WTC11 (cell line): ENCODE measurements around the gene PLPPR4. TPM values are rescaled to one million over a fixed set of nuclear protein-coding genes. Genes with fewer than 3 reads are reported as not detected.

Source experiments
- ATAC-seq: fragments of 200-7000 bp; cut with Tn5 transposase; 2 replicates; pipeline ENCODE4 v1.10.0; 2021; ENCODE audit warnings: mild to moderate bottlenecking, moderate library complexity
- CTCF ChIA-PET: fragments of 300-600 bp; sonication (Branson Sonifier 250); formaldehyde crosslinking; loops from one replicate; lab custom pipeline; 2021; ENCODE audit warnings: antibody characterized with exemption; lab: Charles Lee
- POLR2A ChIA-PET: fragments of 350-600 bp; sonication (Branson Sonifier 250); formaldehyde crosslinking; loops from one replicate; lab custom pipeline; 2021; ENCODE audit warnings: antibody characterized with exemption; lab: Charles Lee
- DNase-seq: peaks from one replicate; pipeline ENCODE4 v3.0.0; 2021; ENCODE audit warnings: low spot score
- H3K27ac Mint-ChIP-seq: 2 replicates; pipeline ENCODE4 v1.8.0; 2021; ENCODE audit warnings: mixed read lengths
- H3K27me3 Mint-ChIP-seq: 2 replicates; pipeline ENCODE4 v1.8.0; 2021; ENCODE audit warnings: low read depth, mild to moderate bottlenecking, moderate library complexity, mixed read lengths
- H3K36me3 Mint-ChIP-seq: 2 replicates; pipeline ENCODE4 v1.8.0; 2021; ENCODE audit warnings: mixed read lengths
- H3K4me1 Mint-ChIP-seq: 2 replicates; pipeline ENCODE4 v1.8.0; 2022; ENCODE audit warnings: mixed read lengths
- H3K4me3 Mint-ChIP-seq: 2 replicates; pipeline ENCODE4 v1.8.0; 2021; ENCODE audit warnings: mild to moderate bottlenecking, moderate library complexity, mixed read lengths
- H3K9me3 Mint-ChIP-seq: 2 replicates; pipeline ENCODE4 v1.8.0; 2021; ENCODE audit warnings: mixed read lengths
- CBFB ChIP-seq: sonication (generic); formaldehyde crosslinking; IDR thresholded peaks from 2 replicates; pipeline ENCODE4 v1.8.1; 2022; ENCODE audit warnings: mild to moderate bottlenecking, low read depth, missing genetic modification reagents
- FOXJ3 ChIP-seq: sonication (generic); formaldehyde crosslinking; IDR thresholded peaks from 2 replicates; pipeline ENCODE4 v1.9.0; 2021; ENCODE audit warnings: missing genetic modification reagents, mild to moderate bottlenecking, borderline replicate concordance
- IRF2 ChIP-seq: sonication (generic); formaldehyde crosslinking; IDR thresholded peaks from 2 replicates; pipeline ENCODE4 v1.8.0; 2022; ENCODE audit warnings: low read depth, missing genetic modification reagents, borderline replicate concordance
- JAZF1 ChIP-seq: fragments of 250-450 bp; sonication (Bioruptor Pico); IDR thresholded peaks from 2 replicates; pipeline ENCODE4 v1.9.0; 2021; ENCODE audit warnings: moderate library complexity, mild to moderate bottlenecking, inconsistent platforms
- JUN ChIP-seq: sonication (generic); formaldehyde crosslinking; IDR thresholded peaks from 2 replicates; pipeline ENCODE4 v1.8.0; 2023; ENCODE audit warnings: mild to moderate bottlenecking, missing genetic modification reagents
- KAT7 ChIP-seq: sonication (generic); formaldehyde crosslinking; IDR thresholded peaks from 2 replicates; pipeline ENCODE4 v1.8.1; 2023; ENCODE audit warnings: missing genetic modification reagents, mild to moderate bottlenecking, borderline replicate concordance
- NFATC4 ChIP-seq: fragments of 250-450 bp; sonication (Bioruptor Pico); IDR thresholded peaks from 2 replicates; pipeline ENCODE4 v1.9.0; 2021; ENCODE audit warnings: mild to moderate bottlenecking
- NFYB ChIP-seq: sonication (generic); formaldehyde crosslinking; conservative IDR thresholded peaks from 2 replicates; pipeline ENCODE4 v1.8.0; 2022; ENCODE audit warnings: low read depth, missing genetic modification reagents
- NR1H2 ChIP-seq: sonication (generic); formaldehyde crosslinking; IDR thresholded peaks from 2 replicates; pipeline ENCODE4 v1.9.0; 2021; ENCODE audit warnings: mild to moderate bottlenecking, moderate library complexity, missing genetic modification reagents
- NR2C2 ChIP-seq: sonication (generic); formaldehyde crosslinking; IDR thresholded peaks from 2 replicates; pipeline ENCODE4 v1.8.0; 2022; ENCODE audit warnings: mild to moderate bottlenecking, missing genetic modification reagents
- PRRX2 ChIP-seq: fragments of 250-450 bp; sonication (Bioruptor Pico); IDR thresholded peaks from 2 replicates; pipeline ENCODE4 v1.8.0; 2021; ENCODE audit warnings: mild to moderate bottlenecking
- RELA ChIP-seq: sonication (generic); formaldehyde crosslinking; IDR thresholded peaks from 2 replicates; pipeline ENCODE4 v1.8.1; 2022; ENCODE audit warnings: missing genetic modification reagents, mild to moderate bottlenecking, borderline replicate concordance
- SOX15 ChIP-seq: fragments of 250-450 bp; sonication (Bioruptor Pico); IDR thresholded peaks from 2 replicates; pipeline ENCODE4 v1.9.0; 2021; ENCODE audit warnings: mild to moderate bottlenecking
- SP1 ChIP-seq: sonication (generic); formaldehyde crosslinking; conservative IDR thresholded peaks from 2 replicates; pipeline ENCODE4 v1.8.1; 2022; ENCODE audit warnings: missing genetic modification reagents
- TEAD4 ChIP-seq: sonication (generic); formaldehyde crosslinking; IDR thresholded peaks from 2 replicates; pipeline ENCODE4 v1.8.0; 2022; ENCODE audit warnings: mild to moderate bottlenecking, missing genetic modification reagents
- TP53 ChIP-seq: sonication (generic); formaldehyde crosslinking; IDR thresholded peaks from 2 replicates; pipeline ENCODE4 v1.8.1; 2023; ENCODE audit warnings: mild to moderate bottlenecking, missing genetic modification reagents
- ZBTB21 ChIP-seq: sonication (generic); formaldehyde crosslinking; IDR thresholded peaks from 2 replicates; pipeline ENCODE4 v1.8.1; 2023; ENCODE audit warnings: mild to moderate bottlenecking, missing genetic modification reagents, borderline replicate concordance
- ZNF232 ChIP-seq: sonication (generic); formaldehyde crosslinking; IDR thresholded peaks from 2 replicates; pipeline ENCODE4 v1.8.0; 2022; ENCODE audit warnings: mild to moderate bottlenecking, missing genetic modification reagents
- ZNF423 ChIP-seq: fragments of 250-450 bp; sonication (Bioruptor Pico); IDR thresholded peaks from 2 replicates; pipeline ENCODE4 v2.1.2; 2022; ENCODE audit warnings: mild to moderate bottlenecking, moderate library complexity
- total RNA-seq: library from RNA; stranded (reverse); gene quantifications from 3 replicates; pipeline ENCODE4 v1.2.3, GENCODE V29; 2021
- TF ChIP-seq, protein P1 (sequence below): fragments of 250-450 bp; sonication (Bioruptor Pico); IDR thresholded peaks from 2 replicates; pipeline ENCODE4 v1.8.0; 2021; ENCODE audit warnings: mild to moderate bottlenecking
- TF ChIP-seq, protein P2 (sequence below): sonication (generic); formaldehyde crosslinking; IDR thresholded peaks from 2 replicates; pipeline ENCODE4 v1.8.0; 2022; ENCODE audit warnings: mild to moderate bottlenecking, missing genetic modification reagents
- TF ChIP-seq, protein P3 (sequence below): sonication (generic); formaldehyde crosslinking; IDR thresholded peaks from 2 replicates; pipeline ENCODE4 v1.8.1; 2023; ENCODE audit warnings: mild to moderate bottlenecking, missing genetic modification reagents, moderate library complexity
- TF ChIP-seq, protein P4 (sequence below): sonication (generic); formaldehyde crosslinking; IDR thresholded peaks from 2 replicates; pipeline ENCODE4 v1.8.1; 2022; ENCODE audit warnings: low read depth, mild to moderate bottlenecking, moderate library complexity, missing genetic modification reagents, borderline replicate concordance
- TF ChIP-seq, protein P5 (sequence below): sonication (generic); formaldehyde crosslinking; IDR thresholded peaks from 2 replicates; pipeline ENCODE4 v1.8.1; 2022; ENCODE audit warnings: mild to moderate bottlenecking, missing genetic modification reagents, moderate library complexity, borderline replicate concordance
- TF ChIP-seq, protein P6 (sequence below): sonication (generic); formaldehyde crosslinking; IDR thresholded peaks from 2 replicates; pipeline ENCODE4 v1.8.0; 2023; ENCODE audit warnings: missing genetic modification reagents
- TF ChIP-seq, protein P7 (sequence below): fragments of 250-450 bp; sonication (Bioruptor Pico); IDR thresholded peaks from 2 replicates; pipeline ENCODE4 v1.9.0; 2021; ENCODE audit warnings: moderate library complexity, mild to moderate bottlenecking, inconsistent platforms, borderline replicate concordance
- TF ChIP-seq, protein P8 (sequence below): sonication (generic); formaldehyde crosslinking; IDR thresholded peaks from 2 replicates; pipeline ENCODE4 v1.8.1; 2022; ENCODE audit warnings: low read depth, missing genetic modification reagents, borderline replicate concordance

PLPPR4 gene
- total RNA-seq, 1 experiment from 2014 or later = 1.3 TPM

DNA sequence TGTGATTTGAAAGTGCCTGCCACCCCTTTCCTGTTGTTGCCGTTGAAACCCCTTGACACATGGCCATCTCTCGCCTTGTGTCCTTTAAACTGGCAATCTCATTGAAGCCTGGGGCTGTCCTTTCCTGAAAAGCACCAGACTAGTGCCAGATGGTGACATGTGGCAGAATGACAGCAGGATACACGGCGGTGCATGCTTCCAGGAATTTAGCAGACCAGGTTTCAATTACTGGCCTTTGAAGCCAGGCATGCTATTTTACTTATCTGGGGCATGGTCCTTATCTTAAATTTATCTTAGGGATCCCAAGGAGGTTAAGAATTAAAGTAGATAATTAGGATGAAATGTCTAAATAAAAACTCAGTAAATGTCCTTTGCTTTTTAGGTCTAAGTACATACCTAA lies 15.2 kb downstream of the PLPPR4 start:
- ATAC-seq (no peak), DNase-seq (no peak)
- no peak overlapping the region for H3K27ac Mint-ChIP-seq
- CTCF ChIA-PET = no interaction called here
- H3K4me1 Mint-ChIP-seq = no peaks in the 10 kb centered on the region
- H3K36me3 Mint-ChIP-seq = no peaks in the 10 kb centered on the region
- H3K4me3 Mint-ChIP-seq = no peak overlapping the region
- H3K27me3 Mint-ChIP-seq = no peaks in the 10 kb centered on the region
- no peaks in the 10 kb centered on the region for H3K9me3 Mint-ChIP-seq
- TF ChIP-seq TEAD4 (CRISPR knock-in tag) (no peak), ZNF423 (CRISPR knock-in tag) (no peak), ZBTB21 (CRISPR knock-in tag) (no peak)
- POLR2A ChIA-PET = no interaction called here

DNA sequence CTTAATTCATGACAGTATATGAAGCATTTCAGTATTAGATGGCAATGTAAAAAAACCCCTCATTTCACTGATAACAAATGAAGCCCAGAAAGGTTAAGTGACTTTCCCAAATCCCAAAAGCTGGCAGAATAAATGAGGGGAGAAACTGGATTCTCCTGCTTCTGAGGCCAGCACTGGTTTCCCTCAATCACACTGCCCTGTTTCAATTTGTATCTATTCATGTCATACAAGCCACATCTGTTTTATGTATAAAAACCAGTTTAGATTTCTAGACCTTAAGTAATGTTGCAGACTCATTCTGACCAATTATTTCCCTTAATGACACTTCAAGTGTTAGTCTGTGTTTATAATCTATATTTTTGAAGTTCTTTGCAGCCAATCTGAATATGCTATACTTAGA lies 16.8 kb downstream of the PLPPR4 start:
- Mint-ChIP-seq H3K36me3 (no peaks in the 10 kb centered on the region), H3K4me3 (no peak overlapping the region), H3K9me3 (no peaks in the 10 kb centered on the region), H3K27me3 (no peaks in the 10 kb centered on the region), H3K4me1 (no peaks in the 10 kb centered on the region), H3K27ac (no peak overlapping the region)
- ChIA-PET POLR2A (no interaction called here), CTCF (no interaction called here)
- ATAC-seq (no peak), DNase-seq (no peak)
- TF ChIP-seq KAT7 = no peak
- no peak for TF ChIP-seq FOXJ3 (CRISPR knock-in tag)
- no peak for TF ChIP-seq JAZF1
- no peak for TF ChIP-seq ZNF232 (CRISPR knock-in tag)
- TF ChIP-seq IRF2 (CRISPR knock-in tag) = no peak
- TF ChIP-seq, protein P1, sequence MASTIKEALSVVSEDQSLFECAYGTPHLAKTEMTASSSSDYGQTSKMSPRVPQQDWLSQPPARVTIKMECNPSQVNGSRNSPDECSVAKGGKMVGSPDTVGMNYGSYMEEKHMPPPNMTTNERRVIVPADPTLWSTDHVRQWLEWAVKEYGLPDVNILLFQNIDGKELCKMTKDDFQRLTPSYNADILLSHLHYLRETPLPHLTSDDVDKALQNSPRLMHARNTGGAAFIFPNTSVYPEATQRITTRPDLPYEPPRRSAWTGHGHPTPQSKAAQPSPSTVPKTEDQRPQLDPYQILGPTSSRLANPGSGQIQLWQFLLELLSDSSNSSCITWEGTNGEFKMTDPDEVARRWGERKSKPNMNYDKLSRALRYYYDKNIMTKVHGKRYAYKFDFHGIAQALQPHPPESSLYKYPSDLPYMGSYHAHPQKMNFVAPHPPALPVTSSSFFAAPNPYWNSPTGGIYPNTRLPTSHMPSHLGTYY (CRISPR knock-in tag) = no peak
- TF ChIP-seq, protein P2, sequence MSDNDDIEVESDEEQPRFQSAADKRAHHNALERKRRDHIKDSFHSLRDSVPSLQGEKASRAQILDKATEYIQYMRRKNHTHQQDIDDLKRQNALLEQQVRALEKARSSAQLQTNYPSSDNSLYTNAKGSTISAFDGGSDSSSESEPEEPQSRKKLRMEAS = no peak
- TF ChIP-seq SOX15 (CRISPR knock-in tag) = no peak
- no peak for TF ChIP-seq NFYB
- TF ChIP-seq, protein P3, sequence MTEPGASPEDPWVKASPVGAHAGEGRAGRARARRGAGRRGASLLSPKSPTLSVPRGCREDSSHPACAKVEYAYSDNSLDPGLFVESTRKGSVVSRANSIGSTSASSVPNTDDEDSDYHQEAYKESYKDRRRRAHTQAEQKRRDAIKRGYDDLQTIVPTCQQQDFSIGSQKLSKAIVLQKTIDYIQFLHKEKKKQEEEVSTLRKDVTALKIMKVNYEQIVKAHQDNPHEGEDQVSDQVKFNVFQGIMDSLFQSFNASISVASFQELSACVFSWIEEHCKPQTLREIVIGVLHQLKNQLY (CRISPR knock-in tag) = no peak

DNA sequence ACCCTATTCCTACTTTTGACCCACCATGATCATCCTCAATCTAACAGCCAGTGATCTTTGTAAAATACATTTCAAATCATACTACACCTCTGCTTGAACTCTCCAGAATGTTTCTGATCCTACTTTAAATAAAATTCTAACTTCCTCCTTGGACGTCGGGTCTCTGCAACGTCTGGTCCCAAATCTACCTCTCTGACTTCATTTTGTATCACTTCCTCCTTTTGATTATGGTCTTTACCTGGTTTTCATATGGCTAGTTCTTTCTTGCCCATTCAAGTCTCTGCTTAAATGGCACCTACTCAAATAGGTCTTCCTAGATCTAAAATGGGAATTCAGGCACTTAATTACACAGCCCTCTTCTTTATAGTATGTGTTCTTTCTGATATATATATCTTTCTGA lies 18.2 kb downstream of the PLPPR4 start:
- H3K4me3 Mint-ChIP-seq = no peak overlapping the region
- no peaks in the 10 kb centered on the region for H3K36me3 Mint-ChIP-seq
- H3K27me3 Mint-ChIP-seq = no peaks in the 10 kb centered on the region; the same call in 1 of the 2 replicates
- ChIA-PET POLR2A (no interaction called here), CTCF (no interaction called here)
- H3K27ac Mint-ChIP-seq = no peak overlapping the region
- DNase-seq (no peak), ATAC-seq (no peak)
- H3K4me1 Mint-ChIP-seq = no peaks in the 10 kb centered on the region
- H3K9me3 Mint-ChIP-seq = 0 out of 2 replicates have a peak, but pooled peaks cover 3% of the 10 kb centered on the region
- TF ChIP-seq, protein P4, sequence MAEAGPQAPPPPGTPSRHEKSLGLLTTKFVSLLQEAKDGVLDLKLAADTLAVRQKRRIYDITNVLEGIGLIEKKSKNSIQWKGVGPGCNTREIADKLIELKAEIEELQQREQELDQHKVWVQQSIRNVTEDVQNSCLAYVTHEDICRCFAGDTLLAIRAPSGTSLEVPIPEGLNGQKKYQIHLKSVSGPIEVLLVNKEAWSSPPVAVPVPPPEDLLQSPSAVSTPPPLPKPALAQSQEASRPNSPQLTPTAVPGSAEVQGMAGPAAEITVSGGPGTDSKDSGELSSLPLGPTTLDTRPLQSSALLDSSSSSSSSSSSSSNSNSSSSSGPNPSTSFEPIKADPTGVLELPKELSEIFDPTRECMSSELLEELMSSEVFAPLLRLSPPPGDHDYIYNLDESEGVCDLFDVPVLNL (CRISPR knock-in tag) = no peak
- TF ChIP-seq SOX15 (CRISPR knock-in tag) = no peak
- no peak for TF ChIP-seq NFATC4
- no peak for TF ChIP-seq NR2C2 (CRISPR knock-in tag)
- no peak for TF ChIP-seq CBFB
- TF ChIP-seq, protein P5, sequence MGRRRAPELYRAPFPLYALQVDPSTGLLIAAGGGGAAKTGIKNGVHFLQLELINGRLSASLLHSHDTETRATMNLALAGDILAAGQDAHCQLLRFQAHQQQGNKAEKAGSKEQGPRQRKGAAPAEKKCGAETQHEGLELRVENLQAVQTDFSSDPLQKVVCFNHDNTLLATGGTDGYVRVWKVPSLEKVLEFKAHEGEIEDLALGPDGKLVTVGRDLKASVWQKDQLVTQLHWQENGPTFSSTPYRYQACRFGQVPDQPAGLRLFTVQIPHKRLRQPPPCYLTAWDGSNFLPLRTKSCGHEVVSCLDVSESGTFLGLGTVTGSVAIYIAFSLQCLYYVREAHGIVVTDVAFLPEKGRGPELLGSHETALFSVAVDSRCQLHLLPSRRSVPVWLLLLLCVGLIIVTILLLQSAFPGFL (CRISPR knock-in tag) = no peak
- TF ChIP-seq ZNF232 (CRISPR knock-in tag) = no peak
- TF ChIP-seq, protein P6, sequence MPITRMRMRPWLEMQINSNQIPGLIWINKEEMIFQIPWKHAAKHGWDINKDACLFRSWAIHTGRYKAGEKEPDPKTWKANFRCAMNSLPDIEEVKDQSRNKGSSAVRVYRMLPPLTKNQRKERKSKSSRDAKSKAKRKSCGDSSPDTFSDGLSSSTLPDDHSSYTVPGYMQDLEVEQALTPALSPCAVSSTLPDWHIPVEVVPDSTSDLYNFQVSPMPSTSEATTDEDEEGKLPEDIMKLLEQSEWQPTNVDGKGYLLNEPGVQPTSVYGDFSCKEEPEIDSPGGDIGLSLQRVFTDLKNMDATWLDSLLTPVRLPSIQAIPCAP (CRISPR knock-in tag) = no peak
- no peak for TF ChIP-seq NR1H2
- TF ChIP-seq, protein P7, sequence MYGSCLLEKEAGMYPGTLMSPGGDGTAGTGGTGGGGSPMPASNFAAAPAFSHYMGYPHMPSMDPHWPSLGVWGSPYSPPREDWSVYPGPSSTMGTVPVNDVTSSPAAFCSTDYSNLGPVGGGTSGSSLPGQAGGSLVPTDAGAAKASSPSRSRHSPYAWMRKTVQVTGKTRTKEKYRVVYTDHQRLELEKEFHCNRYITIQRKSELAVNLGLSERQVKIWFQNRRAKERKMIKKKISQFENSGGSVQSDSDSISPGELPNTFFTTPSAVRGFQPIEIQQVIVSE (CRISPR knock-in tag) = no peak
- TF ChIP-seq JUN (CRISPR knock-in tag) = no peak
- TF ChIP-seq, protein P2 = no peak
- no peak for TF ChIP-seq RELA (CRISPR knock-in tag)
- no peak for TF ChIP-seq PRRX2 (CRISPR knock-in tag)
- no peak for TF ChIP-seq TP53 (CRISPR knock-in tag)
- TF ChIP-seq, protein P8, sequence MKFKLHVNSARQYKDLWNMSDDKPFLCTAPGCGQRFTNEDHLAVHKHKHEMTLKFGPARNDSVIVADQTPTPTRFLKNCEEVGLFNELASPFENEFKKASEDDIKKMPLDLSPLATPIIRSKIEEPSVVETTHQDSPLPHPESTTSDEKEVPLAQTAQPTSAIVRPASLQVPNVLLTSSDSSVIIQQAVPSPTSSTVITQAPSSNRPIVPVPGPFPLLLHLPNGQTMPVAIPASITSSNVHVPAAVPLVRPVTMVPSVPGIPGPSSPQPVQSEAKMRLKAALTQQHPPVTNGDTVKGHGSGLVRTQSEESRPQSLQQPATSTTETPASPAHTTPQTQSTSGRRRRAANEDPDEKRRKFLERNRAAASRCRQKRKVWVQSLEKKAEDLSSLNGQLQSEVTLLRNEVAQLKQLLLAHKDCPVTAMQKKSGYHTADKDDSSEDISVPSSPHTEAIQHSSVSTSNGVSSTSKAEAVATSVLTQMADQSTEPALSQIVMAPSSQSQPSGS (CRISPR knock-in tag) = no peak
- no peak for TF ChIP-seq SP1 (CRISPR knock-in tag)
- TF ChIP-seq ZBTB21 (CRISPR knock-in tag) = no peak
